ENCODE data around the gene MLX. TPM values are rescaled to one million over a fixed set of nuclear protein-coding genes. Genes with fewer than 3 reads are reported as not detected.

The MLX gene
- total RNA-seq, 1 donor from 2014 or later: 26.5 TPM

- H3K4me1 Mint-ChIP-seq (ENCODE audit: low read depth, unreplicated experiment): peaks cover 22% of the 10 kb centered on the region
- H3K36me3 Mint-ChIP-seq (ENCODE audit: low read depth, unreplicated experiment): peaks cover 23% of the 10 kb centered on the region
- DNase-seq (ENCODE audit: low read depth) (no peak), FAIRE-seq (no peak)
- H3K27me3 Mint-ChIP-seq (ENCODE audit: low read depth, unreplicated experiment): no peaks in the 10 kb centered on the region
- no peaks in the 10 kb centered on the region for H3K9me3 ChIP-seq (ENCODE audit: insufficient read depth, low read depth, low read length)
- TF ChIP-seq EZH2 (IDR thresholded peaks at IDR 0.05; ENCODE audit: insufficient read depth, low read length): no peak
- TF ChIP-seq CTCF (IDR thresholded peaks at IDR 0.05; ENCODE audit: insufficient read depth, low read depth, low read length): no peak
- H4K20me1 ChIP-seq (ENCODE audit: insufficient read depth, low read length): peaks cover 17% of the 10 kb centered on the region
- peaks cover 31% of the 10 kb centered on the region for H3K36me3 ChIP-seq (ENCODE audit: insufficient read depth, low read length)
- peak overlapping the region; percentile 77 for H3K4me3 ChIP-seq (ENCODE audit: insufficient read depth, low read depth, low read length)
- H2AFZ ChIP-seq (ENCODE audit: low read depth, low read length): peak overlapping the region; percentile 72
- H3K9me3 Mint-ChIP-seq (ENCODE audit: unreplicated experiment): no peaks in the 10 kb centered on the region
- peaks cover 70% of the 10 kb centered on the region for H3K79me2 ChIP-seq (ENCODE audit: insufficient read depth, low read length)
- H3K27ac Mint-ChIP-seq (ENCODE audit: unreplicated experiment): no peak overlapping the region
- H3K27me3 ChIP-seq (ENCODE audit: insufficient read depth, low read length): no peaks in the 10 kb centered on the region
- H3K4me3 Mint-ChIP-seq (ENCODE audit: unreplicated experiment): peak overlapping the region; percentile 96
- peak overlapping the region; percentile 89 for H3K4me2 ChIP-seq (ENCODE audit: low read length)
- peak overlapping the region; percentile 84 for H3K9ac ChIP-seq (ENCODE audit: low read length)
- H3K4me1 ChIP-seq (ENCODE audit: insufficient read depth, low read length): peaks cover 37% of the 10 kb centered on the region
- peak overlapping the region; percentile 63 for H3K27ac ChIP-seq (ENCODE audit: low read depth, low read length)
These were observed 551 bp upstream of the MLX start for GRCh38 chr17:42566215-42566882.

- peaks cover 27% of the 10 kb centered on the region for H3K4me1 ChIP-seq (ENCODE audit: insufficient read depth, low read length)
- no peaks in the 10 kb centered on the region for H3K27me3 ChIP-seq (ENCODE audit: insufficient read depth, low read length)
- peaks cover 35% of the 10 kb centered on the region for H4K20me1 ChIP-seq (ENCODE audit: insufficient read depth, low read length)
- no peak overlapping the region for H3K9ac ChIP-seq (ENCODE audit: low read length)
- no peaks in the 10 kb centered on the region for H3K9me3 ChIP-seq (ENCODE audit: insufficient read depth, low read depth, low read length)
- FAIRE-seq: no peak
- peaks cover 67% of the 10 kb centered on the region for H3K79me2 ChIP-seq (ENCODE audit: insufficient read depth, low read length)
- no peak overlapping the region for H3K27ac ChIP-seq (ENCODE audit: low read depth, low read length)
- DNase-seq (ENCODE audit: low read depth): no peak
- TF ChIP-seq CTCF (IDR thresholded peaks at IDR 0.05; ENCODE audit: insufficient read depth, low read depth, low read length): no peak
- TF ChIP-seq EZH2 (IDR thresholded peaks at IDR 0.05; ENCODE audit: insufficient read depth, low read length): no peak
- Mint-ChIP-seq H3K4me1 (ENCODE audit: low read depth, unreplicated experiment) (peaks cover 11% of the 10 kb centered on the region), H3K4me3 (ENCODE audit: unreplicated experiment) (peak overlapping the region; percentile 96), H3K9me3 (ENCODE audit: unreplicated experiment) (no peaks in the 10 kb centered on the region), H3K27me3 (ENCODE audit: low read depth, unreplicated experiment) (no peaks in the 10 kb centered on the region), H3K36me3 (ENCODE audit: low read depth, unreplicated experiment) (peaks cover 27% of the 10 kb centered on the region), H3K27ac (ENCODE audit: unreplicated experiment) (peak overlapping the region; percentile 53)
- H2AFZ ChIP-seq (ENCODE audit: low read depth, low read length): no peak overlapping the region
- H3K4me2 ChIP-seq (ENCODE audit: low read length): peak overlapping the region; percentile 32
- no peak overlapping the region for H3K4me3 ChIP-seq (ENCODE audit: insufficient read depth, low read depth, low read length)
- H3K36me3 ChIP-seq (ENCODE audit: insufficient read depth, low read length): peaks cover 49% of the 10 kb centered on the region
These were observed 1.6 kb downstream of the MLX start for GRCh38 chr17:42568341-42569111.
